SK-N-SH treated with all-trans-retinoic acid at 6 μM for 48 hours (cell line): ENCODE measurements around the gene ZBTB7A.

Source experiments
- ATAC-seq: fragments of 200-7000 bp; cut with Tn5 transposase; 3 replicates; pipeline ENCODE4 v1.9.1; 2020; ENCODE audit warnings: mild to moderate bottlenecking, moderate library complexity
- ARNTL ChIP-seq: fragments of 450-650 bp; formaldehyde crosslinking; IDR thresholded peaks from 2 replicates; pipeline ENCODE4 v1.5.0; 2020; ENCODE audit warnings: low read depth, mild to moderate bottlenecking, moderate library complexity, borderline replicate concordance
- BACH2 ChIP-seq: fragments of 250-450 bp; sonication (Bioruptor Pico); IDR thresholded peaks from 2 replicates; pipeline ENCODE4 v1.9.0; 2021; ENCODE audit warnings: mild to moderate bottlenecking, borderline replicate concordance
- CREB5 ChIP-seq: fragments of 250-450 bp; sonication (Bioruptor Pico); IDR thresholded peaks from 2 replicates; pipeline ENCODE4 v1.5.1; 2020; ENCODE audit warnings: low read depth, mild to moderate bottlenecking, moderate library complexity
- CSRNP3 ChIP-seq: fragments of 250-450 bp; sonication (Bioruptor Pico); IDR thresholded peaks from 2 replicates; pipeline ENCODE4 v1.5.1; 2021; ENCODE audit warnings: mild to moderate bottlenecking, moderate library complexity
- GLIS3 ChIP-seq: fragments of 250-450 bp; sonication (Bioruptor Pico); IDR thresholded peaks from 2 replicates; pipeline ENCODE4 v1.5.0; 2020; ENCODE audit warnings: mild to moderate bottlenecking, moderate library complexity
- ISL1 ChIP-seq: fragments of 250-450 bp; sonication (Bioruptor Pico); IDR thresholded peaks from 2 replicates; pipeline ENCODE4 v2.1.2; 2022; ENCODE audit warnings: mild to moderate bottlenecking, moderate library complexity
- OSR1 ChIP-seq: fragments of 250-450 bp; sonication (Bioruptor Pico); IDR thresholded peaks from 2 replicates; pipeline ENCODE4 v1.8.0; 2022; ENCODE audit warnings: moderate library complexity, mild to moderate bottlenecking, inconsistent platforms
- PATZ1 ChIP-seq: fragments of 250-450 bp; sonication (Bioruptor Pico); IDR thresholded peaks from 2 replicates; pipeline ENCODE4 v1.8.0; 2020; ENCODE audit warnings: mild to moderate bottlenecking, moderate library complexity, borderline replicate concordance
- POU6F1 ChIP-seq: fragments of 250-450 bp; sonication (Bioruptor Pico); IDR thresholded peaks from 2 replicates; pipeline ENCODE4 v1.8.0; 2021; ENCODE audit warnings: low read depth, mild to moderate bottlenecking, moderate library complexity, borderline replicate concordance
- RARB ChIP-seq: fragments of 250-450 bp; sonication (Bioruptor Pico); IDR thresholded peaks from 2 replicates; pipeline ENCODE4 v1.8.0; 2021; ENCODE audit warnings: mild to moderate bottlenecking, moderate library complexity
- TCF4 ChIP-seq: fragments of 250-450 bp; sonication (Bioruptor Pico); IDR thresholded peaks from 2 replicates; pipeline ENCODE4 v1.8.0; 2021; ENCODE audit warnings: mild to moderate bottlenecking, moderate library complexity, borderline replicate concordance
- TOX ChIP-seq: fragments of 250-450 bp; sonication (Bioruptor Pico); IDR thresholded peaks from 2 replicates; pipeline ENCODE4 v1.8.0; 2021; ENCODE audit warnings: mild to moderate bottlenecking, moderate library complexity, borderline replicate concordance
- TSHZ2 ChIP-seq: fragments of 250-450 bp; sonication (Bioruptor Pico); IDR thresholded peaks from 2 replicates; pipeline ENCODE4 v1.5.0; 2020; ENCODE audit warnings: mild to moderate bottlenecking, moderate library complexity
- ZC3H10 ChIP-seq: fragments of 250-450 bp; sonication (Bioruptor Pico); IDR thresholded peaks from 2 replicates; pipeline ENCODE4 v1.5.1; 2021; ENCODE audit warnings: mild to moderate bottlenecking, moderate library complexity
- ZFP3 ChIP-seq: fragments of 250-450 bp; sonication (Bioruptor Pico); IDR thresholded peaks from 2 replicates; pipeline ENCODE4 v1.5.0; 2020; ENCODE audit warnings: mild to moderate bottlenecking, moderate library complexity
- ZFP30 ChIP-seq: fragments of 450-650 bp; formaldehyde crosslinking; IDR thresholded peaks from 2 replicates; pipeline ENCODE4 v1.5.0; 2022; ENCODE audit warnings: mild to moderate bottlenecking, moderate library complexity

Gene ZBTB7A

GRCh38 chr19:4016486-4016885 lies 50.2 kb downstream of the ZBTB7A start (continued):
- TF ChIP-seq TSHZ2 (CRISPR knock-in tag) (no peak), TOX (no peak), TCF4 (CRISPR knock-in tag) (no peak), BACH2 (CRISPR knock-in tag) (no peak)

- no peak for TF ChIP-seq ZFP30 (CRISPR knock-in tag)
- no peak for TF ChIP-seq POU6F1 (CRISPR knock-in tag)
- no peak for TF ChIP-seq ZC3H10
- TF ChIP-seq TOX: no peak
- TF ChIP-seq ISL1 (CRISPR knock-in tag): no peak
- TF ChIP-seq GLIS3 (CRISPR knock-in tag): no peak
- no peak for ATAC-seq
Measured at GRCh38 chr19:4015705-4016402, 50.8 kb downstream of the ZBTB7A start.

- TF ChIP-seq POU6F1 (CRISPR knock-in tag) (no peak), ZFP30 (CRISPR knock-in tag) (no peak), ARNTL (no peak), CSRNP3 (CRISPR knock-in tag) (no peak), BACH2 (CRISPR knock-in tag) (no peak), TCF4 (CRISPR knock-in tag) (no peak), OSR1 (no peak), CREB5 (CRISPR knock-in tag) (no peak)
- peak; percentile 27; the same call in 2 of the 3 replicates for ATAC-seq
Measured at GRCh38 chr19:4014541-4015491, 51.9 kb downstream of the ZBTB7A start.

GRCh38 chr19:4013886-4014540 lies 52.7 kb downstream of the ZBTB7A start:
- no peak for ATAC-seq
- TF ChIP-seq POU6F1 (CRISPR knock-in tag) (no peak), RARB (CRISPR knock-in tag) (no peak), CSRNP3 (CRISPR knock-in tag) (no peak), ZFP3 (CRISPR knock-in tag) (no peak), PATZ1 (CRISPR knock-in tag) (no peak), TOX (no peak), GLIS3 (CRISPR knock-in tag) (no peak), ISL1 (CRISPR knock-in tag) (no peak), OSR1 (no peak)
- TF ChIP-seq, all 23 proteins: peak for 0
